Measurements from ENCODE around the gene CEACAM8. TPM values are rescaled to one million over a fixed set of nuclear protein-coding genes. Genes with fewer than 3 reads are reported as not detected.
A peak's percentile ranks its signal among the peaks of the same experiment; 100 is the strongest.
"Not testable (repeated sequence)": the region's sequence is repeated elsewhere in the genome, so short reads cannot be mapped to it uniquely, and the experiment has no call there.

CEACAM8 gene
- total RNA-seq, 1 donor from 2014 or later = not detected

GRCh38 chr19:42546831-42547500, 47.8 kb downstream of the CEACAM8 start:
- peaks cover 20% of the 10 kb centered on the region for H3K27me3 Mint-ChIP-seq (ENCODE audit: low read depth)
- no peak overlapping the region for H3K4me3 Mint-ChIP-seq (ENCODE audit: unreplicated experiment)
- peaks cover 3% of the 10 kb centered on the region for H3K36me3 Mint-ChIP-seq (ENCODE audit: low read depth)
- no peak overlapping the region for H3K27ac Mint-ChIP-seq (ENCODE audit: unreplicated experiment)
- peaks cover 8% of the 10 kb centered on the region for H3K9me3 Mint-ChIP-seq (ENCODE audit: low read depth)
- no peak for DNase-seq (ENCODE audit: low spot score)
- TF ChIP-seq CTCF (IDR thresholded peaks at IDR 0.05) = no peak
- H3K4me1 Mint-ChIP-seq (ENCODE audit: low read depth) = peaks cover 2% of the 10 kb centered on the region

- no peak overlapping the region for H3K4me3 Mint-ChIP-seq (ENCODE audit: unreplicated experiment)
- TF ChIP-seq CTCF (IDR thresholded peaks at IDR 0.05) = no peak
- peaks cover 5% of the 10 kb centered on the region for H3K4me1 Mint-ChIP-seq (ENCODE audit: low read depth)
- no peak for DNase-seq (ENCODE audit: low spot score)
- H3K9me3 Mint-ChIP-seq (ENCODE audit: low read depth) = peaks cover 4% of the 10 kb centered on the region
- no peaks in the 10 kb centered on the region for H3K36me3 Mint-ChIP-seq (ENCODE audit: low read depth)
- H3K27ac Mint-ChIP-seq (ENCODE audit: unreplicated experiment) = no peak overlapping the region
- H3K27me3 Mint-ChIP-seq (ENCODE audit: low read depth) = peaks cover 16% of the 10 kb centered on the region
Observed at GRCh38 chr19:42544146-42544545, 50.6 kb downstream of the CEACAM8 start.

GRCh38 chr19:42542791-42543190, 51.9 kb downstream of the CEACAM8 start:
- no peak for TF ChIP-seq CTCF (IDR thresholded peaks at IDR 0.05)
- DNase-seq (ENCODE audit: low spot score) = no peak
- H3K4me3 Mint-ChIP-seq (ENCODE audit: unreplicated experiment) = no peak overlapping the region
- H3K4me1 Mint-ChIP-seq (ENCODE audit: low read depth) = peaks cover 5% of the 10 kb centered on the region
- no peak overlapping the region for H3K27ac Mint-ChIP-seq (ENCODE audit: unreplicated experiment)
- no peaks in the 10 kb centered on the region for H3K9me3 Mint-ChIP-seq (ENCODE audit: low read depth)
- H3K36me3 Mint-ChIP-seq (ENCODE audit: low read depth) = no peaks in the 10 kb centered on the region
- H3K27me3 Mint-ChIP-seq (ENCODE audit: low read depth) = peaks cover 14% of the 10 kb centered on the region

- Mint-ChIP-seq H3K27ac (ENCODE audit: unreplicated experiment) (no peak overlapping the region), H3K9me3 (ENCODE audit: low read depth) (no peaks in the 10 kb centered on the region), H3K4me1 (ENCODE audit: low read depth) (peaks cover 5% of the 10 kb centered on the region), H3K27me3 (ENCODE audit: low read depth) (peaks cover 6% of the 10 kb centered on the region), H3K4me3 (ENCODE audit: unreplicated experiment) (no peak overlapping the region), H3K36me3 (ENCODE audit: low read depth) (no peaks in the 10 kb centered on the region)
- no peak for DNase-seq (ENCODE audit: low spot score)
- TF ChIP-seq CTCF (IDR thresholded peaks at IDR 0.05) = no peak
Observed at GRCh38 chr19:42540071-42540553, 54.6 kb downstream of the CEACAM8 start.

GRCh38 chr19:42538841-42539709, 55.6 kb downstream of the CEACAM8 start:
- no peaks in the 10 kb centered on the region for H3K36me3 Mint-ChIP-seq (ENCODE audit: low read depth)
- no peak overlapping the region for H3K4me3 Mint-ChIP-seq (ENCODE audit: unreplicated experiment)
- peaks cover 10% of the 10 kb centered on the region for H3K27me3 Mint-ChIP-seq (ENCODE audit: low read depth)
- peak overlapping the region; percentile 46 for H3K27ac Mint-ChIP-seq (ENCODE audit: unreplicated experiment)
- H3K4me1 Mint-ChIP-seq (ENCODE audit: low read depth) = peaks cover 5% of the 10 kb centered on the region
- no peaks in the 10 kb centered on the region for H3K9me3 Mint-ChIP-seq (ENCODE audit: low read depth)
- no peak for TF ChIP-seq CTCF (IDR thresholded peaks at IDR 0.05)
- DNase-seq (ENCODE audit: low spot score) = no peak

- not testable (repeated sequence) for H3K27ac Mint-ChIP-seq (ENCODE audit: unreplicated experiment)
- H3K27me3 Mint-ChIP-seq (ENCODE audit: low read depth) = peaks cover 10% of the 10 kb centered on the region
Observed at GRCh38 chr19:42535276-42535675, 59.4 kb downstream of the CEACAM8 start.

More at GRCh38 chr19:42535276-42535675, 59.4 kb downstream of the CEACAM8 start:
- not testable (repeated sequence) for DNase-seq (ENCODE audit: low spot score); H3K9me3 Mint-ChIP-seq (ENCODE audit: low read depth); H3K36me3 Mint-ChIP-seq (ENCODE audit: low read depth); H3K4me3 Mint-ChIP-seq (ENCODE audit: unreplicated experiment); H3K4me1 Mint-ChIP-seq (ENCODE audit: low read depth)
